ENCODE measurements around the gene SLC28A2.

GRCh38 chr15:45285413-45285812, 33.4 kb downstream of the SLC28A2 start:
- TF ChIP-seq, protein P1, sequence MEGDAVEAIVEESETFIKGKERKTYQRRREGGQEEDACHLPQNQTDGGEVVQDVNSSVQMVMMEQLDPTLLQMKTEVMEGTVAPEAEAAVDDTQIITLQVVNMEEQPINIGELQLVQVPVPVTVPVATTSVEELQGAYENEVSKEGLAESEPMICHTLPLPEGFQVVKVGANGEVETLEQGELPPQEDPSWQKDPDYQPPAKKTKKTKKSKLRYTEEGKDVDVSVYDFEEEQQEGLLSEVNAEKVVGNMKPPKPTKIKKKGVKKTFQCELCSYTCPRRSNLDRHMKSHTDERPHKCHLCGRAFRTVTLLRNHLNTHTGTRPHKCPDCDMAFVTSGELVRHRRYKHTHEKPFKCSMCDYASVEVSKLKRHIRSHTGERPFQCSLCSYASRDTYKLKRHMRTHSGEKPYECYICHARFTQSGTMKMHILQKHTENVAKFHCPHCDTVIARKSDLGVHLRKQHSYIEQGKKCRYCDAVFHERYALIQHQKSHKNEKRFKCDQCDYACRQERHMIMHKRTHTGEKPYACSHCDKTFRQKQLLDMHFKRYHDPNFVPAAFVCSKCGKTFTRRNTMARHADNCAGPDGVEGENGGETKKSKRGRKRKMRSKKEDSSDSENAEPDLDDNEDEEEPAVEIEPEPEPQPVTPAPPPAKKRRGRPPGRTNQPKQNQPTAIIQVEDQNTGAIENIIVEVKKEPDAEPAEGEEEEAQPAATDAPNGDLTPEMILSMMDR (conservative IDR thresholded peaks at IDR 0.05 in 1 of 2, IDR thresholded peaks at IDR 0.05 in 1 of 2; ENCODE audit: extremely low read depth in 1 of 2, insufficient read depth in 1 of 2, low read depth in 1 of 2, low read length in 2 of 2) = no peak
- TF ChIP-seq EZH2 (IDR thresholded peaks at IDR 0.05; ENCODE audit: borderline replicate concordance, low read length) = no peak

All from mammary epithelial cell (primary cell).